ENCODE measurements around the gene HOXA7.

The HOXA7 gene

GRCh38 chr7:27147199-27148030 lies 9.1 kb downstream of the HOXA7 start, which contains the start of gene HOXA6:
HOXA6 (minus strand) TSS chr7:27147774; CDS start chr7:27147749, 25 bp downstream.
- peak; percentile 61 for DNase-seq (ENCODE audit: low spot score)

DNA sequence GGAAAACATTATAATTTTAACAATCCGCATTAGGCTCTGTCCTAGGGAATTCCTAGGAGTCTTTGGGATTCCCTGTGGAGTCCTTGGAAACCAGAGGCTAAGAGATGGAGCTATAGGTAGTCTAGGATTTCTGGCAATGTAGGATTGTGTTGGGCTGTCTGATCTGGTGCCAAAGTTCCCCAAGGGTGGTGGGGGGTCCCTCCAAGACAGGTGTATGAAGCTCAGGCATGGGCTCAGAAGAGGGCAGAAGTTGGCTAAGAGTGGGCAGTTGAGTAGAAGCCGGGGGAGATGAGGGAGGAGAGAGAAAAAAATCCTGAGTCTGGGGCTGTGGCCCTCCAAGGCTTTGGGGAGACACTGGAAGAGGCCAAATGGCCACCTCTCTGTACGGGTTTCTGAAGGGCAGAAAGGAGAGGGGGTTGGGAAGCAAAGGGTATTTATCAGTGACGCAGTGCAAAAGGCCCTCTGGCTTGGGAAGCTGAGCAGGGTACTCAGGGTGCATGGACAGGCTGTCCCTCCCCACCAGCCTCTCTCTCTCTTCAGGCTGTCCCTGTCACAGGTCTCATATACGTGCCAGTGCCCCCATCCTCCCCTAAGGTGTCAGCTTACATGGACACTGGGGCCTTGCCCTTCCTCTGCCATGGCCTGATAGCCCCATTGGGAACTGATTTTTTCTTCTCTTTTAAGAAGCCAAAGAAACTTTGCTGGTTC lies 9.8 kb downstream of the HOXA7 start:
- no peak for DNase-seq (ENCODE audit: low spot score)

DNA sequence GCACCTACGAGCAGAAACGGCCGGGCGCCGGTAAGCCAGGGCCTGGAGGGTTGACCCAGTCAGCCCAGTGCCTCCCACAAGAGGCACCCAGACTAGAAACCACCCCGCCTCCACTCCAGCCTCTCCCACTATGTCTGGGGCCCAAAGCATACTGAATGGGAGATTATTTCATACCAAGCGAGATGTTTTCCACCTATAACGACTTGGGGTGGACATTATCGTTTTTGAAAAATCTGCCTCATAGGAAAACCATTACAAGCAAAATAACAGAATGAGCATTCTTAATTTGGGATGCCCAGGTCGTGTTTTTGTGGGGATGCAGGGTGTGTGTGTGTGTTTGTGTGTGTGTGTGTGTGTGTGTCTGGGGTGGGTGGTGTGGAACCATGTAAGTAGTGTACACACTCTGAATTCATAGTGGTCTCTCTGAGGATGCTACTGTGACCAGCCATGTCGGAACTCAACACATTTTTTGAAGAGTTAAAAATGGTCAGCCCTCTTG lies 10.5 kb downstream of the HOXA7 start:
- DNase-seq (ENCODE audit: low spot score), result no peak

DNA sequence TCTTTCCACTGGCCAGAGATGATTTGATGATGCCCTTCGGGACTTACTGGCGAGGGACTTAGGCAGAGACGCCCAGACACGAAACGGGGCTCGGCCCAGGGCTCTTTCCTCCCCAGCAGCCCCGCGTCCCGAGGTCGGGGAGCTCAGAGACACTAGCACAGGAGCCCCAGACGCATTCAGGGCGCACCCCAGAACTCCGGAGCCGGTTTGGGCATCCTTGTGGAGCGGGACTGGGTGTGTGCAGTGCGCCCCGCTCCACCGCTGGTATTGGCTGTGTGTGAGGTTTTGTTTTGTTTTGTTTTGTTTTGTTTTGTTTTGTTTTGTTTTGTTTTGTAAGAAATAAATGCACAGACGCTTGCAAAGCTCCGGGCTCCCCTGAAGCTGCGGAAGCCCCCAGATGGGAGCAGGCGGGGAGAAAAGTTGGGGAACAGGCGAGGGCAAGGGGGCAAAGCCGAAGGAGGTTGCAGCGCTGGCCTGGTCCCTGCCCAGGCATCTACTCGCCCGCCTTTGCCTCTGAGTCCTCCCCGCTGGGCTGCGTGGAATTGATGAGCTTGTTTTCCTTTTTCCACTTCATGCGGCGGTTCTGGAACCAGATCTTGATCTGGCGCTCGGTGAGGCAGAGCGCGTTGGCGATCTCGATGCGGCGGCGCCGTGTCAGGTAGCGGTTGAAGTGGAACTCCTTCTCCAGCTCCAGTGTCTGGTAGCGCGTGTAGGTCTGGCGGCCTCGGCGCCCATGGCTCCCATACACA lies 11.1 kb downstream of the HOXA7 start:
- no peak for DNase-seq (ENCODE audit: low spot score)

DNA sequence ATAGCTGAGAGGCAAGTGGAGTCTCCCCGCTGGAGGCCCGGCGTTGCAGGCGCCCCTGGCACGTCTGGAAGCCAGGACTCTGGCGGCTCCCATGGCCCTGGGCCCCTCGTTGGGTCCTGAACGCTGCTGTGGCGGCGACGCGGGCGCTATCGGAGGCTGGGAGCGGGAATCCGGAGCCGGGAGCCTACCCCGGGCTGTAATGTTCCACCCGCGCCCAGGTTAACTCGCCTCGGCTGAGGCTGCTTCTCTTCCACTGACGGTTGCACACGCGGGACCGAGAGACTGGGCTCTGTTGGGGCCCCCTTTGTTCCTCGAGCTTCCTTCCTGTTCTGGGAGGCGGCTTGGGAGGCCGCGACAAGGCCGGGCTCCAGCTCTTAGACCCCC lies 11.7 kb downstream of the HOXA7 start:
- DNase-seq (ENCODE audit: low spot score), result no peak

GRCh38 chr7:27143950-27144780 lies 12.3 kb downstream of the HOXA7 start:
- no peak for DNase-seq (ENCODE audit: low spot score)

GRCh38 chr7:27143023-27143949 lies 13.2 kb downstream of the HOXA7 start, which contains the start of gene HOXA5:
HOXA5 (minus strand) TSS chr7:27143681; CDS start chr7:27143607, 74 bp downstream.
- DNase-seq (ENCODE audit: low spot score), result no peak

DNA sequence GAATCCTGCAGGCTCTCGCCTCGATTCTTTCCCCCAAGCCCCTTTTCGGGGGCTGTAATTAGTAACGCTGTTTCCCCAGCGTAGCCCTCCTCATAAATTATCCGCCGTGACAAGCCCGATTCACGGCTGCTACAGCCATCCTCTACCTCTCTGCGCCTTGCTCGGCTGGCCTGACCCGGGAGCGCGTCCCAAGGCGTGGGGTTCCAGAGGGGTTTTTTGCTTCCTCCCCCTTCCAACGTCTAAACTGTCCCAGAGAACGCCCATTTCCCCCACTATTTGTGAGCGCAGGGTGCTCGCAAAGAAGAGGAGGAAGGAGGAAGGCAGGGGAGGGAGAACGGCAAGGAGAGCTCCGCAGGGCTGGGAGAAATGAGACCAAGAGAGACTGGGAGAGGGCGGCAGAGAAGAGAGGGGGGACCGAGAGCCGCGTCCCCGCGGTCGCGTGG lies 13.9 kb downstream of the HOXA7 start:
- no peak for DNase-seq (ENCODE audit: low spot score)

DNA sequence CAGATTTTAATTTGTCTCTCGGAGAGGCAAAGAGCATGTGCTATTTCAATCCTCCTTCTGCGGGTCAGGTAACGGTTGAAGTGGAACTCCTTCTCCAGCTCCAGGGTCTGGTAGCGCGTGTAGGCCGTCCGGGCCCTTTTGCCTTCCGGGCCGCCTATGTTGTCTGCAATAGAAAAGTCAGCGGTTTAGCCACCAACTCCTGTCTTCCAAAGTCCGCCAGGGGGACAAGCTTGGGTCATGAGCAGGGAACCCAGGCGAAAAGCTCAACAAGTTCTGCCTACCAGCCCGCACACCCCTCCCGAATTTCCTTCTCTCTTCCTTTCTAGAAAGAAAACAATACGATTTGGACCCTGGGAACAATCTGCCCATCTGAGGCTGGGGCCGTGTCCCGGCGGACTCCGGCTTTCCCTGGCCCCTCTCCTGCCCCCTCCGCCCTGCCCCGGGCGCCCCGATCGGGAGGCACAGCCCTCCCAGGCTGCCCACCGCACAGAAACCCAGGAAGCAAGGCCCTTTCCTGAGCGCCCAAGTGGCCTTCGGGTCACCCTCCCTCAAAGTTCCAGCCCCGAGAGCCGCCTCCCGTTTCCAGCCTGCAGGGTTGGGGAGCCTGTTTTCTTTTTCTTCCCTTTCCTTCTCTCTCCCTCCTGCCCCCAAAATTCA lies 14.4 kb downstream of the HOXA7 start:
- DNase-seq (ENCODE audit: low spot score), result no peak

DNA sequence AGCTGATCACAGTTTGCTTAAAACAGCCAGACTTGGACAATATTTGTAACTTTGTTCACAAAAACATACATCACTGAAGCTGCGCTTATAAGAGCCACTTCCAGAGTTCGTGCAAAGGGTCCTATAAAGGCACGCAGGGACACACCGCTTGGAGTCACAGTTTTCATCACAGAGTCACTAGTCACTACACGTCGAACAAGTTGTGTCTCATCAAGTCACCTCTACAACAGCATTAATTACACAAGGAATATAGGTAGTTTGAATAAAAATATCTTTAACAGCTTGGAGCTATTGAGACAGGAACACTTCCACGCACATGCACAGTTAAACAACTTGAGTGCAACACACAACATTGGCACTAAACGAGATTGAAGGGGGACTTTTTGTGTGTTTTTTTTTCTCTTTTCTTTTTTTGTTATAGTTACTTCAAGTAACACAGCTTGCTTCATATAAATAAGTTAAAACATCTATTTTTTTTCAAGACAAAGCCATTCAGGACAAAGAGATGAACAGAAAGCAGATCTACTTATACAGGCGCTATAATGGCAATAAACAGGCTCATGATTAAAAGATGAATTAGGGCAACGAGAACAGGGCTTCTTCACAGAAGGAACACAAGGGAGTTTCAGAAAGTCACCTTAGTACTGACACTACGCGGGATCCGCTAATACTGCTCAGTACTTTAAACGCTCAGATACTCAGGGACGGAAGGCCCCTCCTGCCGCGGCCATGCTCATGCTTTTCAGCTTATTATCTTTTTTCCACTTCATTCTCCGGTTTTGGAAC lies 15.1 kb downstream of the HOXA7 start:
- DNase-seq (ENCODE audit: low spot score), result no peak

DNA sequence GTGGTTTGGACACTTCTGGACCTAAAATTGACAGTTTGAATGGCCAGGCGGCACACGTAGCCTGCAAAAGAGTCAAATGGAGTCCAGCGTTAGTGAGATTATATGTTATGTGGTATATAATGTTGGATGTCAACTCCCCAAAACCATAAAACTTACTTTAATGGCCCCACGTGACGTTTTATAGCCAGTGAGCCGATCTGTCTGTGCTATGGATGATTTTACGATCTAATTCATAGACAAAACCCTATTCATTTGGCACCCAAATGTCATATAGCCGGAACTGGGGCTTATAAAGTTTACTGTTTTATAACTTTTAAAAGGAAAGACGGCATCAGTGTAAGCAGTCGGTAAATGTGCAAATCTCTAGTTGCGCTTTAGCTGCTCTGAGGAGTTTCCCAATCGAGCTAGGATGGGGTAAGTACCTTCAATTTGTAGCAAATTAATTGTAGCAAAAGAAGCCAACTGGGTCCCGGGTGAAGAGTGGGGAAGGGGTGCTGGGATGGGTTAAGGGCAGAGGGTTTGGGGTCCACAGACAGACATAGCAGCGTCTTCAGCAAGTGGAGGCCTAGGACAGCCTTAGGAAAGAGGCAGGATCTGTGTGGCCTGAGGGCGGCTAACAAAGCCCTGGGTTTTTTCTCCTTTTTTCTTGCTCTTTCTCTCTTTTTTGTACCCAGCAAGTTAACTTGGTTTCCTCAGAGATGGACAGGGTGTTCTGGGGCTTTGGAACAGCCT lies 16.2 kb downstream of the HOXA7 start:
- DNase-seq (ENCODE audit: low spot score), result no peak

DNA sequence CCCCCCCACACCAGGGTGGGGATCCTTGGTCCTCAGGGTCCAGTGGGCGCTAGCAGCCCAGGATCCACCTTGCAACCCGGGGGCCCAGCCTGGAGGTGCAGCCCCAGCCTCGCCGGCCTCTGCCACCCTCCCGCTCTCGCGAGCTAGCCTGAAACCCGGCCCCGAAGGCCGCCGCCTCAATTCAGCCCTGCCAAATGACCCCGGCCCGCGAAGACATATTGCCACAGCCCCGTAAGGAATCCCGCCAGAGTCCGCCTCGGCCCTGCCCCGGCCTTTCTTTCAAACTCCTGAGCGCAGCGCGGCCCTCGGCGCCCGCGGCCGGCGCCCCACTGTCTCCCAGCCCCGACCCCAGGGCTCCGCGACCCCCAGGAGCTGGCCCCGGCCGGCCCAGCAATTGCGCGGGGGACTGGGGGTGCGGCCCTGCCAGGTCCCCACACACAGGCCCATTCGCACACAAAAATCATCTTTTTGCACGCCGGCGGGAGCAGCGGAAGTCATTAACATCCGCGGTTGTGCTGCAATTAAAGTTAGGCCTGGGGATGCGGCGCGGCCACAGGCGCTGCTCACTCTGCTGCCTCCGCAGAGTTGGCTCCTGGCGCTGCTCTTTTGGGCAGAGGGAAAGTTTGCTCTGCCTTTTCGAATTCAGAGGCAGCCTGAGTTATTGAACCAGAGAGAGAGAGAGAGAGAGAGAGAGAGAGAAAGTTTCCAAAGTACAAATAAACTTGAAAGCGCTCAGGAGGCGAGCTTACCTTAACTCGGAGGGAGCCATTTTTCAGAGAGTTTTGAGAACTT lies 16.9 kb downstream of the HOXA7 start:
- DNase-seq (ENCODE audit: low spot score), result no peak

- no peak for DNase-seq (ENCODE audit: low spot score)
Measured at GRCh38 chr7:27138985-27139333, 17.5 kb downstream of the HOXA7 start.

GRCh38 chr7:27138472-27138871 lies 18.0 kb downstream of the HOXA7 start:
- no peak for DNase-seq (ENCODE audit: low spot score)

GRCh38 chr7:27137640-27138315 lies 18.7 kb downstream of the HOXA7 start:
- DNase-seq (ENCODE audit: low spot score), result no peak

DNA sequence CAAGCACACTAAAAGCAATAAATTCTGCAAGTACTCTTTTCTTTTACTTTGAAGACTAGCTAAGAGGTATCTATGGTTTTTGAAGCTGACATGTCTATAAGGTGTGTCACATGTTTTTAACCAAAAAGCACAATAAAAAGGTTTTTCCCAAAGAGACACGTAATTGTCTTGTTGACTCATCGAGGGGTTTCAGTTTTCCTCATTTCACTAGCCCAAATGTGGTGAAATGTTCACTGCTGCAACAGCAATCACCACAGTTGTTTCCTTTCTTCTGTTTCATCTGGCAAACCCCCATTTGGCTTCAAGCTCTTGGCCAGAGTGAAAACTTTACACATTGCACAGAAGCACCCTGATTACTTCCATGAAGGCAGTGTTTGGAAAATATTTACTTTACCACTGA lies 22.1 kb downstream of the HOXA7 start:
- peak; percentile 91 for DNase-seq (ENCODE audit: low spot score)

Data from AG08395 (cell line).